Brain microvascular endothelial cell (primary cell): ENCODE results near the gene SLC16A13.

Experiments
- DNase-seq: peaks from one replicate; pipeline ENCODE4 v3.0.0-alpha.2; 2020
- H3K27ac ChIP-seq: fragments of 250-450 bp; sonication (Bioruptor Pico); 2 replicates; pipeline ENCODE4 v1.5.1; 2020; ENCODE audit warnings: mild to moderate bottlenecking, moderate library complexity
- H3K27me3 ChIP-seq: fragments of 250-450 bp; sonication (Bioruptor Pico); replicated peaks from 2 replicates; pipeline ENCODE4 v1.5.1; 2020; ENCODE audit warnings: mild to moderate bottlenecking
- H3K36me3 ChIP-seq: fragments of 250-450 bp; sonication (Bioruptor Pico); replicated peaks from 2 replicates; pipeline ENCODE4 v1.5.1; 2020; ENCODE audit warnings: mild to moderate bottlenecking
- H3K4me3 ChIP-seq: 2 replicates; pipeline ENCODE4 v1.5.1; 2011; ENCODE audit warnings: low read depth, mild to moderate bottlenecking, control low read depth, low read length, moderate library complexity
- CTCF ChIP-seq: IDR thresholded peaks from 2 replicates; pipeline ENCODE4 v1.5.1; 2011; ENCODE audit warnings: low read depth, mild to moderate bottlenecking, moderate library complexity, low read length, control low read depth, inconsistent platforms; ENCODE audit errors: missing control alignments
- in situ Hi-C: cut with HindIII; loops from 2 replicates; pipeline ENCODE4 v1.10.0; 2017; ENCODE audit warnings: low sequenced_read_pairs, low pct_ligation_motif_present

The SLC16A13 gene

GRCh38 chr17:7023576-7024401, 12.0 kb upstream of the SLC16A13 start:
- in situ Hi-C loops = no loop called here
- DNase-seq = peak; percentile 81
- TF ChIP-seq CTCF = no peak
- no peaks in the 10 kb centered on the region for H3K36me3 ChIP-seq
- H3K27me3 ChIP-seq = no peaks in the 10 kb centered on the region
- peak overlapping the region; percentile 30 for H3K4me3 ChIP-seq
- H3K27ac ChIP-seq = no peak overlapping the region

- Histone ChIP-seq H3K27me3 (no peaks in the 10 kb centered on the region), H3K4me3 (no peak overlapping the region), H3K36me3 (no peaks in the 10 kb centered on the region), H3K27ac (no peak overlapping the region)
- no peak for DNase-seq
- in situ Hi-C loops = no loop called here
- no peak for TF ChIP-seq CTCF
These were observed 11.4 kb upstream of the SLC16A13 start for GRCh38 chr17:7024402-7024785.

- no peak overlapping the region for H3K4me3 ChIP-seq
- in situ Hi-C loops = no loop called here
- H3K27me3 ChIP-seq = no peaks in the 10 kb centered on the region
- no peaks in the 10 kb centered on the region for H3K36me3 ChIP-seq
- DNase-seq = no peak
- no peak for TF ChIP-seq CTCF
- H3K27ac ChIP-seq = no peak overlapping the region
These were observed 10.6 kb upstream of the SLC16A13 start for GRCh38 chr17:7025245-7025644.

- DNase-seq = no peak
- H3K27me3 ChIP-seq = no peaks in the 10 kb centered on the region
- in situ Hi-C loops = no loop called here
- H3K36me3 ChIP-seq = no peaks in the 10 kb centered on the region
- no peak for TF ChIP-seq CTCF
- no peak overlapping the region for H3K27ac ChIP-seq
- no peak overlapping the region for H3K4me3 ChIP-seq
These were observed 9.2 kb upstream of the SLC16A13 start for GRCh38 chr17:7026471-7027115.

GRCh38 chr17:7027335-7027734, 8.5 kb upstream of the SLC16A13 start:
- no peaks in the 10 kb centered on the region for H3K36me3 ChIP-seq
- no peaks in the 10 kb centered on the region for H3K27me3 ChIP-seq
- no peak overlapping the region for H3K4me3 ChIP-seq
- no peak overlapping the region for H3K27ac ChIP-seq
- no peak for DNase-seq
- TF ChIP-seq CTCF = no peak
- in situ Hi-C loops = no loop called here
